HG03025 (cell line): ENCODE data around the gene TRAFD1.

ENCODE experiments used
- ATAC-seq: cut with Tn5 transposase; IDR thresholded peaks from one replicate; pipeline ENCODE4 v1.9.1; 2021; ENCODE audit warnings: mild to moderate bottlenecking, moderate library complexity; ENCODE audit not compliant: unreplicated experiment, low FRiP score

Gene TRAFD1

GRCh38 chr12:112172556-112173324 is 47.4 kb downstream of the TRAFD1 start:
- ATAC-seq, result no peak

- no peak for ATAC-seq
Observed at GRCh38 chr12:112175361-112176155, 50.2 kb downstream of the TRAFD1 start.

DNA sequence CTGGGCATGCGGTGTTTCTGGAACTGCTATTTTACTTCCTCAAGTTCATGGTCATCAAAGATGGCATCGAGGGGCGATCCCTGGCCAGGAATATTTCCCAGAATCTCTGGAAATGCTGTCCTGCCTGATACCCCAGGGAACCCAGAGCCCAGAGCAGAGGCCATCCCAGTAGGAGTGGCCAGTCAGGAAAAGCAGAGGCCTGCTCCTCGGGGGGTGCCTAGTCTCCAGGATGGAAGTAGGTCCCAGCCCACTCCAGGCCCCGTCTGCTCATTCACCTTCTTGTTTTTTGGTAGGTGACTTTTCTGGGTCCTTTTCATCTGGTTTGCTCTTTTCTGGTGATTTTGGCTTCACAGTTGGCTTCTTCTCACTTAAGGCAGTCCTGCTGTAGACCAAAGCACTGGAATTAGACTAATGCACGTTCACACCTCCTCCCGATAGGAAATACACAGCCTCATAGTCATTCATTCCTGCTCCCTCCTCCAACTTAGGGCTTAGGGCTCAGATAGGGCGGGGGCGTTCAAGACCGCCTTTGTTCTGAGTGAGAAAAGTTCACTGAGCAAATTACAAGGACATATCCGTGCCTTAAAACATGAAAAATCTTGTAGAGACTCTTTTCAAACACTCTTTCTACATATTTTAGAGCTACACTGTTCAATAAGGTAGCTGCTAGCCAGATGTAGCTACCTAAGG is 51.1 kb downstream of the TRAFD1 start:
- ATAC-seq, result no peak

DNA sequence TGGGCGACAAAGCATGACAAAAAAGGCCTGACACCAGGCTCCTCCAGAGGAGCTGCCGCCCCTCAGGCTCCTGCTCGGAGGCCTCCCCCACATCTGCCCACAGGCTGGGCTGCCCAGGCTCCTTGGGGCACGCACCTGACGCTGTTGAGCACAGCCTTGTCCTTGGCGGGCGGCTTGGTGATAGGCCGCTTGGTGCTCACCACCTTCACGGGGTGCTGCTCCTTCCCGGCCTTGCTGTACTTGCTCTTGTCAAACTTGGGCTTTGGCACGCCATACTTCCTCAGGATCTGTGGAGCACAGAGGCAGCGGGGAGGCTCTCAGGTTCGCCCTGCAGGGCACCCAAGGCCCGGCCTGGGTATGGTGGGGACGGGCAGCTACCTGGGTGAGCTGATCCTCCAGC is 53.4 kb downstream of the TRAFD1 start:
- ATAC-seq, result no peak

GRCh38 chr12:112179341-112179740 is 54.0 kb downstream of the TRAFD1 start:
- ATAC-seq, result no peak

DNA sequence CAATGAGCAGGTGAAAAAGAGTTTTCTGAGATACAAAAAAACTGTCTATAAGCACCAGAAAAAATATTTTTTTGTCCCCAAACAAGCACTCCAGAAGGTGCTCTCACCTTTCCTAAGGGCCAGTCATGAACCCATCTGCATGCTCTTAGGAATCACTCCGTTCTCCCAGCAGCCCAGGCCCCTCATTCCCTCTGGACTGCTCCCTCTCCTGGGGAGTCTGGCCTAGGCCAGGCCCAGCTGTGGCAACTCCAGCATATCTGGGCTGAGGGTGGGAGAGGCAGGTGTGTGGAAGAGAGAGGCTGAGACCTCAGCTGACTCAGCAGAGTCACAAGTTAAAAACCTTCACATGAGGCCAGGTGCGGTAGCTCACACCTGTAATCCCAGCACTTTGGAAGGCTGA is 54.6 kb downstream of the TRAFD1 start:
- ATAC-seq, result no peak

GRCh38 chr12:112180422-112180821 is 55.1 kb downstream of the TRAFD1 start:
- ATAC-seq, result no peak

- no peak for ATAC-seq
Observed at GRCh38 chr12:112182499-112182898, 57.1 kb downstream of the TRAFD1 start.

GRCh38 chr12:112183141-112184021 is 58.0 kb downstream of the TRAFD1 start:
- ATAC-seq, result no peak

GRCh38 chr12:112184056-112184887 is 58.9 kb downstream of the TRAFD1 start:
- ATAC-seq, result no peak

DNA sequence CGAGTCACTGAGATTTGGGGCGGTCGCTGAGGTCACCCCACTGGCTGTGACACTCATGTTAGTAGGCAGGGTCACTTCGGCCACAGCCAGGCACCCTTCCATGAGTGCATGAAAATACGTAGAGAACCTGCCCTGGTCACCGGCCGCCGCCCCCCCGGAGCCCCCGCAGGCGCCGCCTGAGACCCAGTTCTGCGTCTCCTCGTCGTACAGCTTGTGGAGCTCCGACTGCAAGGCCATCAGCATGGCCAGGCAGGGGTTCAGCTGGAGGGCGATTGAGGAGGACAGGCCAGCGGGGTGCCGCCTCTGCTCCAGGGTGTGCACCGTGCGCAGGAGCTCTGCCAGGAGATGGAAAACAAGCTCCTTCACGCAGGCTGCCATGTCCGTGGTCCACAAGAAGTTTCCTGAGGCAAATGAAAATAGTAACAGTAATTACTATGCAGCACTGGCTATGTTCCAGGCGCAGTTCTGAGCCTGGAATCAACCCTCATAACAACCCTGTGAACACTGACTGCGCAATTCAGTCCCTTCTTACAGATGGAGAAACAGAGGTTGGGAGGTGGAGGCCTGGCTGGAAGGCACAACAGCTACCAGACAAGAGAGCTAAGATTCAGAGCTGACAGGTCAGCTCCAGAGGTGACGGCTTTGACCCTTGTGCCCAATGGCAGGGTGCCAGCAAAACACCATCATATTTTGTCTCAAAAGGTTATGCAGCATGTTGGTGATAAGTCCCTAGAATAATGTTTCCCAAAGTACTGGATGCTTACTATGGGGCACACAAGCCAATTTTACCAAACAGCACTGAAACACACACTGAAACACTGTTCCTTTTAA is 59.9 kb downstream of the TRAFD1 start:
- no peak for ATAC-seq

DNA sequence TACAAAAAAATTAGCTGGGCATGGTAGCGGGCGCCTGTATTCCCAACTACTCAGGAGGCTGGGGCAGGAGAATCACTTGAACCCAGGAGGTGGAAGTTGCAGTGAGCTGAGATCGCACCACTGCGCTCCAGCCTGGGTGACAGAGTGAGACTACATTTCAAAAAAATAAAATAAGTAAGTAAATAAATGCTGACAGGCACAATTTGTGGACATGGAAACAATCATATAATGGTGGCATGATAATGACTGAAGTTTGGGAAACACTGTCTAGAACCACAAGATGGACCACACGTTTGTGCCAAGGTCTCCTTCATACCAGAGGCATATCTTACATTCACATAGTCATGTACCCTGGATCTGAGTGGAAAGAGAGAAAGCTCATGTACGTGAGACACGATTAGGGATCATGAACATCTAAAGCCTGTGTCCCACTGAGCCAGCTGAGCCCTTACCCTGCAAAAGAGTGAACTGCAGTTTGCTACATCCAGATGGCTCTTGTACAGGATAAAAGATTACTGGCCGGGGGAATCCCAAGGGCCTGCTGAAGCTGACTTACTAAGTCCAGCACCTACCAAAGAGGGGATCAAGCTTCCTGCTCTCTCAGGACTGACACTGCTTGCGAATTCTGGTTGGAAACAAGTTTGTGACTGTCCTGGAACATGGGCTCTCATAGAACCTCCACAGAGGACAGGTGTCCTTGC is 62.9 kb downstream of the TRAFD1 start:
- ATAC-seq, result no peak

DNA sequence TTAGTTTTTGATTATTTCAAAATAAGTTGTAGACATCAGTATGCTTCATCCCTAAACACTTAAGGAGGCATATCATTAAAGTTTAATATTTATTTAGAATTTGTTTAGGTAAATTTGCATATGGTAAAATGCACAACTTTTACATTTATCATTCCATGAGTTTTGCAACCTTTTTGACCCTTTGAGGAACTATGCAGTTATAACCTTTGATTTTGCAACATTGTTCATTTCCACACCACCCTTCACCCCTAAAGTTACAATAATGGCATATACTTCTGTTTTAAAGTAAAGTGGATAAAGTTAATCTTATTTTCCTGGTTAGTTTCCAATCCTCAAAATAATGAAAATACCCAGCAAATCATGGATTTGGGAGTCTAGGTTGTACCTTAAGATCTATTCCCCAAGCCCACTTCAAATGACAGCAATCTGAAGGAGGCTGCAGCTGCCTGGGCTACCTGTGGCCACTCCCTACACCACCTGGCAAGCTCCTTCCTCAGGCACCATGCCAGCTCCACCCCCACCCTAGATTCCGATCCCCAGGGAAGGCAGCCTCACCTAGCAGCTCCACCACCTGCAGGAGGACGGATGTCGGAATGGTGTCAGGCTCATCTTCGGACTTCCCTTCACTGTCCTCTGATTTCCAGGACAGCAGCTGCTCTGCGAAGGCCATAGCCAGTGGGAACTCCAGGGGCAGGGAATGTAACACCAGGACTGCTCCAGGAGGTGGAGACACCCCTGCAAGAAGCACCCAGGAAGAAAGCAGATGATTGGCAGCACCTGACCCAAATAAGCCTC is 65.1 kb downstream of the TRAFD1 start:
- no peak for ATAC-seq

DNA sequence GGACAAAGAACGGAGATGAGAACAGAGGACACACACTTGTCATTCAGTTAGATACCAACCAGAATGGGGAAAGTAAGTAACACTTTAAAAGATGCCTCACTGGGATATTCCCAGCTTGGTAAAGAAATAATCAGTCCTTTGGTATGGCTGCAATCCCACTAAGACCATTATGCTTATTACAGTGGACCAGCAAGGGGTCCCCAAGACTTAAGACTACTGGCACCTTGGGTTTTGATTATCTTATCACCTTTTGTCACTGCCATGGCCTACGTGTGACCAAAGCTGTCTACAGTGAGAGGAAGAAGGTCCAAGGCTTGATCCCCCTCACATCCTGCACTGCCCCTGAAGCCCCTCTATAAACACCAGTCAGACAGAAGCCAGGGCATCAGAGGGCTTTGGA is 65.8 kb downstream of the TRAFD1 start:
- ATAC-seq, result no peak

DNA sequence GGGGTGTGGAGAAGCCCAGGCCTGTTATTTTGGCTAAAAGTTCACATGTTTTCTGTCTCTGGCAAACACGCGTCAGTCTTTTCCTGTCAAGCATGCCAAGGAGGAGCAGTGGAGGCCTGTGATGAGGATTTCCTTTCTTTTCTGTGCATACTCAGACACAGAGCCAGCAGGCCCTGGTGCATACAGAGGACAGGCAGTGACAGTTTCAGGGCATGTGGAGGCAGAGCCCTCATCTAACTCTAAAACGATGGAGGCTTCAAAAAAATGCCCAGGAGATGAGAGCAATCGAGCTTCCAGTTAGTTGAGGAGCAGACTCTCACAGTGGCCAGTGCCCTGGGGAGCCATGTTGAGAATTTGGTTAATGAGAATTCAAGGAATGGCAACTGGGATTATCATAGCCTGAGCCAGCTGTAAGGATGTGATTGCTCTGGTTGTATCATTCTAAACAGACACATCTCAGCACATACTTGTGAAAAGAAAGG is 66.5 kb downstream of the TRAFD1 start:
- ATAC-seq, result no peak

DNA sequence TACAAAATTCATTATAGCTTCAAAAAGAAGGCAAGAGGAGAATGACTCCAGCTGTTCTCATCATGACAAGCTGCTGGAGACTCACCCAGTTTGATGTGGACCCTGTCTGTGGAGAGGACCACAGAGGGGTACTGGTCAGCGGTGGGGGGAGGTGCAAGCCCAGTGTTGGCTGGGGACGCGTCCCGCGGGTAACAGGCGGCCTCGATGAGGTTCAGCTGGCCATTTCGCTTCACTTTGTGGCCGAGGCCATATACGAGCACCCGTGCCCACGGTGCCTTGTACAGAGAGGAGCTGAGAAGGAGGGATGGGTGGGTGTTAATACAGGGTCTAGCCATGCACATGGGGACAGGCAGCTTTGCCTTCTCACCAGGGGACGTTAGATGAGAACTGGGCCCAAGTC is 67.1 kb downstream of the TRAFD1 start:
- ATAC-seq, result no peak

DNA sequence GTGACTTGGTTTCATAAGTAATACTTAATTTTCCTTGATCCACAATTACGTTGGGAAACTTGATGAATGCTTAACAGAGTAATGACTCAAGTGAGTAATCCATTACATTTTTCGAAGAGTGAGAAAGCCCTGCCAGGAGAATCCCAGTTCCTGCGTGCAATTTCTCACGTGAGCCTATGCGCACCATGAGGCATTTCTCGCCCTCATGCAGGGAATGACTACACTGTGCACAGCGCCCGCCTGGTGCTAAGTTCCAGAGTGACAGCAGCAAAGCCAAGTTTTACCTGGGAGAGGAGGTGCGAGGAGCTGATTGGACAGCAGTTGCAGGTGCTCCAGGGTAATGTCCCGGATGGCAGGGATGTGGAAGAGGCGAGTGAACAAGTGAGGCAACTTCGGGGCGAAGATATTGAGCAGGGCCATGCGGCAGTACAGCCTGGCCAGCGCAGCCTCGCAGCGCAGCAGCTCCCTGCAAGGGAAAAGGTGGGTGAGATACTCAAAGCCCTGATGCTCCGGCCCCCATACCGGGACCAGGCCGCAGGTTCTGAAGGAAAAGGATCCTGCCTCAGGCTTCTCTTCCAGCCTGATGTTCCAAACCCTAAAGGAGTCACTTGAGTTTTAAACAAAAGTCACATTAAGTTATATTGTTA is 69.4 kb downstream of the TRAFD1 start:
- no peak for ATAC-seq
